Glomerular visceral epithelial cell (primary cell): ENCODE results near the gene ACOXL.

Experiments used
- DNase-seq: peaks from one replicate; pipeline ENCODE4 v3.0.0-alpha.2; 2016; ENCODE audit errors: extremely low spot score

The ACOXL gene

GRCh38 chr2:110718990-110719389, 13.4 kb upstream of the ACOXL start:
- no peak for DNase-seq

- no peak for DNase-seq
These were observed 11.8 kb upstream of the ACOXL start for GRCh38 chr2:110720547-110720946.

GRCh38 chr2:110724820-110725219, 7.6 kb upstream of the ACOXL start:
- no peak for DNase-seq

- no peak for DNase-seq
These were observed 7.0 kb upstream of the ACOXL start for GRCh38 chr2:110725370-110725769.

- DNase-seq, result no peak
These were observed 6.5 kb upstream of the ACOXL start for GRCh38 chr2:110725859-110726258.

- DNase-seq, result no peak
These were observed 6.1 kb upstream of the ACOXL start for GRCh38 chr2:110726285-110726684.

GRCh38 chr2:110727923-110728322, 4.5 kb upstream of the ACOXL start:
- no peak for DNase-seq

GRCh38 chr2:110729106-110729505, 3.3 kb upstream of the ACOXL start:
- DNase-seq, result no peak

- no peak for DNase-seq
These were observed 1.3 kb upstream of the ACOXL start for GRCh38 chr2:110731064-110731463.

- no peak for DNase-seq
These were observed 3.0 kb downstream of the ACOXL start for GRCh38 chr2:110735366-110735765.

GRCh38 chr2:110737783-110738182, 5.4 kb downstream of the ACOXL start:
- no peak for DNase-seq

GRCh38 chr2:110740747-110741349, 8.5 kb downstream of the ACOXL start:
- no peak for DNase-seq

- DNase-seq, result peak; percentile 32
These were observed 9.2 kb downstream of the ACOXL start for GRCh38 chr2:110741491-110741980.

GRCh38 chr2:110742412-110742811, 10.0 kb downstream of the ACOXL start:
- DNase-seq, result no peak

GRCh38 chr2:110743600-110743999, 11.2 kb downstream of the ACOXL start:
- no peak for DNase-seq

GRCh38 chr2:110744429-110744828, 12.1 kb downstream of the ACOXL start:
- no peak for DNase-seq

- no peak for DNase-seq
These were observed 12.7 kb downstream of the ACOXL start for GRCh38 chr2:110745048-110745447.

GRCh38 chr2:110746586-110747521, 14.5 kb downstream of the ACOXL start:
- DNase-seq, result no peak

GRCh38 chr2:110747522-110748488, 15.4 kb downstream of the ACOXL start:
- DNase-seq, result no peak

- DNase-seq, result peak; percentile 66
These were observed 16.1 kb downstream of the ACOXL start for GRCh38 chr2:110748489-110748867.

- DNase-seq, result no peak
These were observed 19.3 kb downstream of the ACOXL start for GRCh38 chr2:110751642-110752041.

GRCh38 chr2:110752871-110753270, 20.5 kb downstream of the ACOXL start:
- DNase-seq, result no peak
